GM12878 (cell line): ENCODE measurements around the gene CCR7. TPM values are rescaled to one million over a fixed set of nuclear protein-coding genes. Genes with fewer than 3 reads are reported as not detected.
A peak's percentile ranks its signal among the peaks of the same experiment; 100 is the strongest.

Source experiments
- CREM ChIP-seq: IDR thresholded peaks from 2 replicates; pipeline ENCODE4 v1.6.1; 2014; ENCODE audit warnings: antibody characterized with exemption, low read depth
- MEF2A ChIP-seq: IDR thresholded peaks from 2 replicates; pipeline ENCODE4 v1.6.1; 2011; ENCODE audit warnings: low read depth, mild to moderate bottlenecking, low read length, moderate library complexity; ENCODE audit not compliant: insufficient read depth
- RAD21 ChIP-seq: IDR thresholded peaks from 2 replicates; pipeline ENCODE4 v1.6.1; 2011; ENCODE audit warnings: mild to moderate bottlenecking, low read depth, low read length, moderate library complexity; ENCODE audit not compliant: insufficient read depth
- RCOR1 ChIP-seq: conservative IDR thresholded peaks from 2 replicates; pipeline ENCODE4 v1.6.1; 2012; ENCODE audit warnings: low read depth, low read length, improper control_type of control experiment
- ZBTB11 ChIP-seq: fragments of 450-650 bp; formaldehyde crosslinking; IDR thresholded peaks from 2 replicates; pipeline ENCODE4 v1.5.0; 2022; ENCODE audit warnings: mild to moderate bottlenecking, missing genetic modification characterization
- polyA plus RNA-seq, 11 experiments: library from polyadenylated mRNA; depleted of rRNA in 4 of 11; unstranded in 6 of 11; stranded (reverse) in 5 of 11; fragments of >200 nt; fragmentation: Nextera tagmentation in 4 of 11; fragmentation: Illumina TruSeq in 1 of 11; extraction: Ambion mirVana in 4 of 11; extraction: Trizol in 1 of 11; gene quantifications; 1 replicate in 1 of 11; 2 replicates in 10 of 11; pipeline versions ENCODE4 v1.2.1 to v1.2.3, GENCODE V29; 2011 to 2016; ENCODE audit warnings: inconsistent platforms in 2 of 11, missing spikeins in 2 of 11, low read depth in 1 of 11
- total RNA-seq, 4 experiments: library from RNA; depleted of rRNA in 3 of 4; stranded (reverse); fragments of >200 nt in 3 of 4; fragmentation: Illumina TruSeq in 1 of 4; extraction: Trizol in 1 of 4; gene quantifications; 2 replicates each; pipeline versions ENCODE4 v1.2.1 to v1.2.3, GENCODE V29; 2013 to 2021

CCR7 gene
- total and polyA plus RNA-seq, 10 of the 15 experiments (the other 5 are each of a cell fraction or from before 2014, with no cell fraction given), result 131 to 1,171 (median 260) TPM

GRCh38 chr17:40552806-40553693, 12.2 kb downstream of the CCR7 start (continued):
- TF ChIP-seq ZBTB11 (CRISPR knock-in tag) (peak; percentile 14; the same call in 1 of the 2 replicates), CREM (no peak), MEF2A (no peak), RCOR1 (no peak; the same call in 1 of the 2 replicates), RAD21 (no peak)
